LNCaP clone FGC (cell line): Measurements from ENCODE around the gene GLI2.

Source experiments
- DNase-seq: peaks from one replicate; pipeline ENCODE4 v3.0.0-alpha.2; 2011; ENCODE audit warnings: low read depth
- H3K4me3 ChIP-seq: 2 replicates; pipeline ENCODE4 v1.5.1; 2011; ENCODE audit warnings: mild to moderate bottlenecking, low read depth, low read length, control low read depth
- CTCF ChIP-seq: IDR thresholded peaks from 2 replicates; pipeline ENCODE4 v1.5.1; 2012; ENCODE audit warnings: mild to moderate bottlenecking; ENCODE audit not compliant: control insufficient read depth, insufficient read depth; ENCODE audit errors: extremely low read depth

GLI2 gene

DNA sequence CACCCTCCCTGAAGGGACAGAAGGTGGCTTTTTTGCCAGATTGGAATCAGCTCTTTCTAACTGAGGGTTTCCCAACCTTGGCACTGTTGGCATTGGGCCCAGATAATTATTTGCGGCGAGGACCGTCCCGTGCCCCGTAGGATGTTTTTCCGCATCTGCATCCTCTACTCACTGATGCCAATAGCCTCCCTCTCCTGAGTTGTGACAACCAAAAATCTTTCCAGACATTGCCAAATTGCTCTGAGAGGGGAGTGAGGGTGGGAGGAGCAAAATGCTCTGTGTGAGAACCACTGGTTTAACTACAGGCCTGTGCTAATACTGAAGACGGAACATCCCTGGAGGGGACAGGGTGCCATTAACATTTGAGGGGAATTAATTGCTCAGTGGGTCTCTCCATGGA is 33.6 kb upstream of the GLI2 start:
- no peak overlapping the region for H3K4me3 ChIP-seq
- no peak for TF ChIP-seq CTCF
- DNase-seq, result no peak

GRCh38 chr2:120702801-120703200 is 32.9 kb upstream of the GLI2 start:
- DNase-seq, result no peak
- no peak for TF ChIP-seq CTCF
- no peak overlapping the region for H3K4me3 ChIP-seq

DNA sequence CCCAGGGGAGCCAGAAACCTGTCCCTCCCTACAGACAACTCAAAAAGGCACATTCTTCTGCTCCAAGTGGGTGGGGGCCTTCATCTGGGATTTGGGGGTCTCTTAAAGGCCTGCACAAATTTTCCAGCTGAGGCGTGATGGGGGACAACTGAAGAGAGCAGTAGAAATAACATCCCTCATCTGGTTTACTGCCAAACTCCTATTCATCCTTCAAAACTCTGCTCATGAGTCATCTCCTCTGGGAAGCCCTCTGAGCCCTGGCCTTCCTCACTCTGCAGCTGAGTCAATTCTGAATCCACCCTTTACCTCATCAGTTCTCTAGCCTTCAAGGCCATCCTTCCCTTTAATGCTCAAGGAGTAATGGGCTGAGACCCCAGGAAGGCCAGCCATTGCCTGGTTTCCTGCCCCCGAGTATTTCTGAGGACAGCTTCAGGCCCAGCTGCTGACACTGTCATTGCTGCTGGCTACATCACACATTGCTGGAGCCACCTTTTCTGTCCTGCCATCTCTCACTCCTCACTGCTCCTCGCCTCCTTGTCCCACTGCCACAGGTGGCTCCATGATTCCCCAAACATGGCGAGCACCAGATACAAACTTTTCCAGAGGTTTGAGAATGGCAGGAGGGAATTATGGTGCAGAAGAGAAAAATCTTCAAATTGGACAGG is 32.2 kb upstream of the GLI2 start:
- no peak for DNase-seq
- no peak for TF ChIP-seq CTCF
- no peak overlapping the region for H3K4me3 ChIP-seq

- no peak for DNase-seq
- no peak overlapping the region for H3K4me3 ChIP-seq
- TF ChIP-seq CTCF, result no peak
Measured at GRCh38 chr2:120704696-120705095, 31.0 kb upstream of the GLI2 start.

DNA sequence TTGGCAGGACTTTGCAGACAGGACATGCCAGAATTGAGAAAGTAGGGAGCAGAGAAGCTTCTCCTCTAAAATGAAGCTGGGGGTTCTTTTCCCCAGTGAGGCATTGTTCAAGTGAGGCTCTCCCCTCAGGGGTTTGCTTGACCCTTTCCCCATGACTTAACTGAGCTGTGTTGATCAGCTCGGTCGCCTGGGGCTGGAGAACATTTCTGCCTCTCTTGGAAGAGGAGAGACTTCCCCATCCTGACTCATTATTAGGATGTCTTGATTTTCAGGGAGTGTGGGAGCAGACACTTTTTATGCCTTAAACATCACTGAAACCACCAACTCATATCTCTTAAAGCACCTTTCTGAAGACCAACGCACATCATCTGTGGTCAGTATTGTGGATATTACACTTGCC is 27.9 kb upstream of the GLI2 start:
- H3K4me3 ChIP-seq, result no peak overlapping the region
- no peak for DNase-seq
- TF ChIP-seq CTCF, result no peak

DNA sequence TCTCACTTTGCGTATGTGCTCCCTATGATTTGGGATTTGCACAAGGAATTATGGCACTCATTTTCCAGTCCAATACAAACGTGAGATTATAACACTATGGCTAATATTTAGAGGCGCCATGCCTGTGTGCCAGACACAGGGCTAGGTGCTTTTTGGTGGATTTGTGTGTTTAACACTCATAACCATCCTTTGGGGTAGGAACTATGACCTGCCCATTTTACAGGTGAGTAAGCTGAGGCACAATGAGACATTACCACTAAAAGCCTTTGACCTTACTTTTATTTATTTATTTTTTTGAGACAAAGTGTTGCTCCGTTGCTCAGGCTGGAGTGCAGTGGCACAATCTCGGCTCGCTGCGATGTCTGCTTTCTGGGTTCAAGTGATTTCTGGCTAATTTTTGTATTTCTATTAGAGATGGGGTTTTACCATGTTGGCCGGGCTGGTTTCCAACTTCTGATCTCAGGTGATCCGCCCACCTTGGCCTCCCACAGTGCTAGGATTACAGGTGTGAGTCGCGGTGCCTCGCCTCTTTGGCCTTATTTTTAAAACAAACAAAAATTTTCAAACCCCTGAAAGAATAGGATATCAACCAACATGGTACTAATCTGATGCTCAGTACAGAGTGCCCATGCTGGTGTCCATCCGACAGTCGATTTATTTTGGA is 26.6 kb upstream of the GLI2 start:
- TF ChIP-seq CTCF, result no peak
- no peak overlapping the region for H3K4me3 ChIP-seq
- DNase-seq, result no peak

DNA sequence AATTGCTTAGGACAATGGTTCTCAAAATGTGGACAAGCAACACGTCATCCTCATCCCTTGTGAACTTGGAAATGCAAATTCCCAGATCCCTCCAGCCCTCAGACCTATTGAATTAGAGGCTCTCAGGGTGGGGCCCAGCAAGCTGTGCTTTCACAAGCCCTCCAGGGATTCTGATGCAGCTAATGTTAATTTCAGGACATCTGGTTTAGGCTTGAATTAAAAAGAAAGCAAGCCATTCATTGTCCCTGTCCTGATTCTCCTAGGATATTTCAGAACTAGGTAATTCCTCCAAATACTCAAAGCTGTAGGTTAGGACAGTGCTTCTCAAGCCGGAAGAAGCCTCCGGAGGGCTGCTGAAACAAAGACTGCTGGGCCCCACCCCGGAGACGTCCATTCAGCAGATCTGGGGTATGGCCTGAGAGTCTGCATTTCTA is 26.0 kb upstream of the GLI2 start:
- no peak overlapping the region for H3K4me3 ChIP-seq
- no peak for TF ChIP-seq CTCF
- DNase-seq, result no peak
